ENCODE data around the gene QRFP. TPM values are rescaled to one million over a fixed set of nuclear protein-coding genes. Genes with fewer than 3 reads are reported as not detected.

The QRFP gene
- total RNA-seq, 4 donors from 2014 or later = not detected

GRCh38 chr9:130846487-130847305, 49.9 kb downstream of the QRFP start:
- Histone ChIP-seq H3K4me3 (peak overlapping the region; percentile 8 to 24 (median 10)), H3K27ac (peak overlapping the region; percentile 70 to 78 (median 78)), H3K36me3 (no peaks in the 10 kb centered on the region), H3K27me3 (no peaks in the 10 kb centered on the region), H3K9me3 (no peaks in the 10 kb centered on the region), H3K4me1 (peaks cover 57 to 61% of the 10 kb centered on the region in 2 donors)
- DNase-seq (no peak), ATAC-seq (no peak)
- in situ Hi-C loops (cut with MboI; ENCODE audit: low sequenced_read_pairs in 4 of 4) (no loop called here), intact Hi-C loops (cut with DNase I; ENCODE audit: low total_unique reads) (loop anchor here (2.0 kb wide), 1 partner anchor 66 kb away; no protein-coding TSS in a partner anchor)
- TF ChIP-seq CTCF (IDR thresholded peaks at IDR 0.05 in 4 of 5, conservative IDR thresholded peaks at IDR 0.05 in 1 of 5) = no peak
- TF ChIP-seq POLR2A (IDR thresholded peaks at IDR 0.05) = no peak

- no peak for TF ChIP-seq POLR2A (IDR thresholded peaks at IDR 0.05)
- Histone ChIP-seq H3K27ac (peak overlapping the region; percentile 70 to 78 (median 78)), H3K9me3 (no peaks in the 10 kb centered on the region), H3K36me3 (no peaks in the 10 kb centered on the region), H3K4me1 (peaks cover 61 to 63% of the 10 kb centered on the region in 2 donors), H3K4me3 (peak overlapping the region in 2 of 4 donors; percentile 8 to 24), H3K27me3 (no peaks in the 10 kb centered on the region)
- ATAC-seq = no peak
- DNase-seq = no peak
- intact Hi-C loops (cut with DNase I; ENCODE audit: low total_unique reads) = loop anchor here (2.0 kb wide), 1 partner anchor 65 kb away; no protein-coding TSS in a partner anchor
- in situ Hi-C loops (cut with MboI; ENCODE audit: low sequenced_read_pairs in 4 of 4) = no loop called here
These were observed 50.6 kb downstream of the QRFP start for GRCh38 chr9:130845901-130846481.

GRCh38 chr9:130845254-130845653, 51.4 kb downstream of the QRFP start:
- intact Hi-C loops (cut with DNase I; ENCODE audit: low total_unique reads) (no loop called here), in situ Hi-C loops (cut with MboI; ENCODE audit: low sequenced_read_pairs in 4 of 4) (no loop called here)
- Histone ChIP-seq H3K9me3 (no peaks in the 10 kb centered on the region), H3K4me3 (peak overlapping the region in 2 of 4 donors; percentile 9 to 24), H3K27me3 (no peaks in the 10 kb centered on the region), H3K36me3 (no peaks in the 10 kb centered on the region), H3K4me1 (peaks cover 63 to 67% of the 10 kb centered on the region in 2 donors), H3K27ac (peak overlapping the region; percentile 70 to 78 (median 78))
- no peak for TF ChIP-seq POLR2A (IDR thresholded peaks at IDR 0.05)
- TF ChIP-seq CTCF (IDR thresholded peaks at IDR 0.05 in 4 of 5, conservative IDR thresholded peaks at IDR 0.05 in 1 of 5) = no peak
- ATAC-seq = no peak
- no peak for DNase-seq

- ATAC-seq (no peak), DNase-seq (peak in 1 of 2 donors; percentile 44)
- in situ Hi-C loops (cut with MboI; ENCODE audit: low sequenced_read_pairs in 4 of 4) (no loop called here), intact Hi-C loops (cut with DNase I; ENCODE audit: low total_unique reads) (no loop called here)
- H3K4me3 ChIP-seq = no peak overlapping the region
- H3K4me1 ChIP-seq = peaks cover 72 to 79% of the 10 kb centered on the region in 2 donors
- no peaks in the 10 kb centered on the region for H3K27me3 ChIP-seq
- TF ChIP-seq CTCF (IDR thresholded peaks at IDR 0.05 in 4 of 5, conservative IDR thresholded peaks at IDR 0.05 in 1 of 5) = no peak
- TF ChIP-seq POLR2A (IDR thresholded peaks at IDR 0.05) = no peak
- H3K9me3 ChIP-seq = no peaks in the 10 kb centered on the region
- H3K27ac ChIP-seq = peak overlapping the region; percentile 70 to 78 (median 78)
- H3K36me3 ChIP-seq = no peaks in the 10 kb centered on the region
These were observed 52.6 kb downstream of the QRFP start for GRCh38 chr9:130844044-130844451.

All from gastrocnemius medialis (tissue), 4 donors.